ENCODE results near the gene MAML3.

The MAML3 gene

GRCh38 chr4:140122891-140123290 lies 31.1 kb downstream of the MAML3 start:
- no peak for TF ChIP-seq POLR2AphosphoS5 (IDR thresholded peaks at IDR 0.05; ENCODE audit: low read depth)
- no peak for TF ChIP-seq CTCF (IDR thresholded peaks at IDR 0.05; ENCODE audit: insufficient read depth, low read length)
- no peak for TF ChIP-seq REST (IDR thresholded peaks at IDR 0.05; ENCODE audit: insufficient replicate concordance, low read depth)
- no peak for TF ChIP-seq GABPA (IDR thresholded peaks at IDR 0.05; ENCODE audit: low read depth)
- DNase-seq (ENCODE audit: low read depth in 1 of 2, low spot score in 1 of 2), result no peak
- Histone ChIP-seq H3K27me3 (ENCODE audit: insufficient read depth, poor library complexity, severe bottlenecking) (no peaks in the 10 kb centered on the region), H3K4me3 (replicated peaks; ENCODE audit: insufficient read depth, low read length) (no peak overlapping the region), H3K27ac (replicated peaks) (no peak overlapping the region)

GRCh38 chr4:140121646-140122045 lies 32.3 kb downstream of the MAML3 start:
- Histone ChIP-seq H3K27ac (replicated peaks) (no peak overlapping the region), H3K27me3 (ENCODE audit: insufficient read depth, poor library complexity, severe bottlenecking) (no peaks in the 10 kb centered on the region), H3K4me3 (replicated peaks; ENCODE audit: insufficient read depth, low read length) (no peak overlapping the region)
- no peak for DNase-seq (ENCODE audit: low read depth in 1 of 2, low spot score in 1 of 2)
- TF ChIP-seq REST (IDR thresholded peaks at IDR 0.05; ENCODE audit: insufficient replicate concordance, low read depth), result no peak

- Histone ChIP-seq H3K27me3 (ENCODE audit: insufficient read depth, poor library complexity, severe bottlenecking) (no peaks in the 10 kb centered on the region), H3K4me3 (replicated peaks; ENCODE audit: insufficient read depth, low read length) (no peak overlapping the region), H3K27ac (replicated peaks) (no peak overlapping the region)
- DNase-seq (ENCODE audit: low read depth in 1 of 2, low spot score in 1 of 2), result no peak
- TF ChIP-seq REST (IDR thresholded peaks at IDR 0.05; ENCODE audit: insufficient replicate concordance, low read depth) (no peak), GABPA (IDR thresholded peaks at IDR 0.05; ENCODE audit: low read depth) (no peak), CTCF (IDR thresholded peaks at IDR 0.05; ENCODE audit: insufficient read depth, low read length) (no peak), POLR2AphosphoS5 (IDR thresholded peaks at IDR 0.05; ENCODE audit: low read depth) (no peak), SPI1 (IDR thresholded peaks at IDR 0.05; ENCODE audit: borderline replicate concordance, low read depth) (no peak)
These were observed 34.9 kb downstream of the MAML3 start for GRCh38 chr4:140118931-140119640.

Measured in HL-60 (cell line).